BLaER1 treated with 17β-estradiol and CSF1 and Interleukin-3, amounts not matched to agents 10 nM and 100 nM (cell line): ENCODE results near the gene FIGN.

ENCODE experiments used
- H3K27ac ChIP-seq, 11 experiments: shearing (Covaris generic); formaldehyde crosslinking; 2 replicates each; pipeline ENCODE4 v1.8.1; 2022
- H3K27me3 ChIP-seq, 11 experiments: shearing (Covaris generic); formaldehyde crosslinking; 2 replicates each; pipeline ENCODE4 v1.8.1; 2022
- H3K36me3 ChIP-seq, 11 experiments: shearing (Covaris generic); formaldehyde crosslinking; 2 replicates each; pipeline ENCODE4 v1.8.1; 2022
- H3K4me1 ChIP-seq, 10 experiments: shearing (Covaris generic); formaldehyde crosslinking; 2 replicates each; pipeline ENCODE4 v1.8.1; 2022
- H3K4me2 ChIP-seq, 11 experiments: shearing (Covaris generic); formaldehyde crosslinking; 2 replicates each; pipeline ENCODE4 v1.8.1; 2022
- H3K4me3 ChIP-seq, 10 experiments: shearing (Covaris generic); formaldehyde crosslinking; 2 replicates each; pipeline ENCODE4 v1.8.1; 2022
- H3K9ac ChIP-seq, 11 experiments: shearing (Covaris generic); formaldehyde crosslinking; 2 replicates each; pipeline ENCODE4 v1.8.1; 2022
- H3K9me3 ChIP-seq, 11 experiments: shearing (Covaris generic); formaldehyde crosslinking; replicated peaks in 1 of 11; 2 replicates each; pipeline ENCODE4 v1.8.1; 2022
- H4K20me1 ChIP-seq, 11 experiments: shearing (Covaris generic); formaldehyde crosslinking; 2 replicates each; pipeline ENCODE4 v1.8.1; 2022
- Cebpa-rat ChIP-seq, 11 experiments: shearing (Covaris generic); IDR thresholded peaks; 2 replicates each; pipeline ENCODE4 v1.8.1; 2022

FIGN gene

DNA sequence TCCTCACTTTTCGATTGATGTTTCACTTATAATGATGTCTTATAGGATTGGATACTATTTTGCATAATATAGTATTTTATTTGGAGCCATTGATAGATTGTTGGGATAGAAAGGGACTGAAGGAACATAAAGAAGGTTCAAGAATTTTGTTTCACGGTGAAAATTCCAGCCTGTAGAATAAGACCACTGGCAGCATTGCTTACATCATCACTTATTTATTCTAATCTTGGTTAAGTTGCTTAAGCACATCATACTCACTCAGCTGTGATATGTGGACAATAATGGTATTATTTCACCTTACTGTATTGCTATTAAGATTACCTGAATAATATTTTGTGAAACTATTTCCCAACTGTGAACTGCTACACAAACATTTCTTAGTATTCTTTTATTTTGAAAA is 118.3 kb downstream of the FIGN start:
- no peak overlapping the region for H3K27ac ChIP-seq
- no peak overlapping the region for H3K9ac ChIP-seq
- no peak for TF ChIP-seq Cebpa-rat (IDR thresholded peaks at IDR 0.05)
- no peaks in the 10 kb centered on the region for H3K9me3 ChIP-seq
- H3K4me2 ChIP-seq, result no peak overlapping the region
- no peak overlapping the region for H3K4me3 ChIP-seq
- no peaks in the 10 kb centered on the region for H3K36me3 ChIP-seq
- H4K20me1 ChIP-seq, result no peaks in the 10 kb centered on the region
- no peaks in the 10 kb centered on the region for H3K27me3 ChIP-seq
- no peaks in the 10 kb centered on the region for H3K4me1 ChIP-seq

- Histone ChIP-seq H3K9ac (no peak overlapping the region), H3K4me2 (no peak overlapping the region), H3K4me3 (no peak overlapping the region), H3K9me3 (no peaks in the 10 kb centered on the region), H3K4me1 (no peaks in the 10 kb centered on the region), H4K20me1 (no peaks in the 10 kb centered on the region), H3K27ac (no peak overlapping the region), H3K36me3 (no peaks in the 10 kb centered on the region), H3K27me3 (no peaks in the 10 kb centered on the region)
- TF ChIP-seq Cebpa-rat (IDR thresholded peaks at IDR 0.05), result no peak
These were observed 122.5 kb downstream of the FIGN start for GRCh38 chr2:163613266-163613731.

DNA sequence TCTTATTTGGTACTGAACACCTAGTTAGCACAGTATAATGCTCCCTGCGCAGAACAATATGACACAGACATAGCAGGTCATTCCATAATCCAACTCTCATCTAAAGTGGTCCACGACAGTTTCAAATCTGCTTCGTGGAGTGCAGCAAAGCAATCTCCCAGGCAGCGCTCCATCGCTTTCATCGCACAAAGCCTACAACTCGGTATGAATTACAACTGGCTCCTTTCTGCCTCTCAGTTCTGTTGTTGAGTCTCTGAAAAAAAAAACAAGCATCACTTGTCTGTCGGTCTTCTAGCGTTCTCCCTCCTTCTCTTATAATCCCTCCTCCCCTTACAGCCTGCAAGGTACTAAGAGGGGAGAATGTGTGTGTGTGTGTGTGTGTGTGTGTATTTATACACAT is 123.5 kb downstream of the FIGN start:
- Histone ChIP-seq H3K4me3 (no peak overlapping the region), H3K4me1 (no peaks in the 10 kb centered on the region), H4K20me1 (no peaks in the 10 kb centered on the region), H3K9ac (no peak overlapping the region), H3K36me3 (no peaks in the 10 kb centered on the region), H3K4me2 (no peak overlapping the region), H3K9me3 (no peaks in the 10 kb centered on the region), H3K27me3 (no peaks in the 10 kb centered on the region), H3K27ac (no peak overlapping the region)
- TF ChIP-seq Cebpa-rat (IDR thresholded peaks at IDR 0.05), result no peak

DNA sequence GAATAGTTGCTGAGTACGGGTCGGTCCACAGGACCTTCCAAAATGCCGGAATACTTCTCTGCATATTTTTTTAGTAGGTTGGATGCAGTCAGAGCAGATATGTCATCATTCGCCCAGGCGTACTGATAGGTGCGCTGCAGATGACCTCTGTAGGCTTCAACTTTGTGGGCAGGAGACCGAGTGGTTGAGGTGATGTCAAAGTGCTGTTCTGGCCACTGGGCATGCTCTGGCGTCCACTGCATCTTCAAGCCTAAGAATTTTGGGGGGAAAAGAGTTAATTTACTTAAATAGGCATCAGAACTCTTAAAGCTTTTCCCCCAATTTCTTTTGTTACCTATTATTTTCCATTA is 124.3 kb downstream of the FIGN start:
- no peak overlapping the region for H3K4me2 ChIP-seq
- H3K4me3 ChIP-seq, result no peak overlapping the region

GRCh38 chr2:163610817-163611556 is 124.8 kb downstream of the FIGN start:
- H4K20me1 ChIP-seq, result no peaks in the 10 kb centered on the region
- no peaks in the 10 kb centered on the region for H3K27me3 ChIP-seq
- H3K9me3 ChIP-seq, result no peaks in the 10 kb centered on the region
- H3K4me2 ChIP-seq, result no peak overlapping the region
- no peak overlapping the region for H3K9ac ChIP-seq
- H3K27ac ChIP-seq, result no peak overlapping the region
- TF ChIP-seq Cebpa-rat (IDR thresholded peaks at IDR 0.05), result no peak
- no peak overlapping the region for H3K4me3 ChIP-seq
- no peaks in the 10 kb centered on the region for H3K36me3 ChIP-seq
- H3K4me1 ChIP-seq, result no peaks in the 10 kb centered on the region

More for the DNA sequence above, 124.3 kb downstream of the FIGN start:
- H3K27me3 ChIP-seq, result no peaks in the 10 kb centered on the region
- H3K27ac ChIP-seq, result no peak overlapping the region
- no peaks in the 10 kb centered on the region for H3K36me3 ChIP-seq
- H3K9ac ChIP-seq, result no peak overlapping the region
- TF ChIP-seq Cebpa-rat (IDR thresholded peaks at IDR 0.05), result no peak
- H4K20me1 ChIP-seq, result no peaks in the 10 kb centered on the region
- no peaks in the 10 kb centered on the region for H3K9me3 ChIP-seq
- H3K4me1 ChIP-seq, result no peaks in the 10 kb centered on the region

DNA sequence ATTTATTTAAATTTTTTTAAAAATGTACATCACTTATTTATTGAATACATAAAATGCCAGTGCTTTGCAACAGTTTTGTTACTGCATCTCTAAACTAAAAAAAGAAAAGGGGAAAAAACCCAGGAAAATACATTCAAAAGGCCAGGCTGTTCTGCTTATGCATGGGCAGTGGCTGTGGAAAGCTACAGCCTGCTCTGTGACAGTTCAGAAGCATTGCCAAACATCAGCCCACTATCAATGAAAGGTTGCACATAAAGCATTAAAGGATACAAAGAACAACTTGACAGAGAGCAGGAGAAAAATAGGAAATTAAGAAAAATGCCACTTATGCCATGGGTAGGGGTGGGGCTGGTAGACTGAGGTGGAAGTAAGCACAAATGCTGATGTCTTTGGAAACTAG is 128.2 kb downstream of the FIGN start:
- TF ChIP-seq Cebpa-rat (IDR thresholded peaks at IDR 0.05), result no peak
- no peaks in the 10 kb centered on the region for H3K27me3 ChIP-seq
- H4K20me1 ChIP-seq, result no peaks in the 10 kb centered on the region
- no peak overlapping the region for H3K9ac ChIP-seq
- H3K27ac ChIP-seq, result no peak overlapping the region
- H3K4me2 ChIP-seq, result no peak overlapping the region
- H3K4me1 ChIP-seq, result no peaks in the 10 kb centered on the region
- H3K9me3 ChIP-seq, result no peaks in the 10 kb centered on the region
- H3K4me3 ChIP-seq, result no peak overlapping the region
- H3K36me3 ChIP-seq, result no peaks in the 10 kb centered on the region

GRCh38 chr2:163606878-163607277 is 128.9 kb downstream of the FIGN start:
- no peak overlapping the region for H3K27ac ChIP-seq
- H3K4me3 ChIP-seq, result no peak overlapping the region

DNA sequence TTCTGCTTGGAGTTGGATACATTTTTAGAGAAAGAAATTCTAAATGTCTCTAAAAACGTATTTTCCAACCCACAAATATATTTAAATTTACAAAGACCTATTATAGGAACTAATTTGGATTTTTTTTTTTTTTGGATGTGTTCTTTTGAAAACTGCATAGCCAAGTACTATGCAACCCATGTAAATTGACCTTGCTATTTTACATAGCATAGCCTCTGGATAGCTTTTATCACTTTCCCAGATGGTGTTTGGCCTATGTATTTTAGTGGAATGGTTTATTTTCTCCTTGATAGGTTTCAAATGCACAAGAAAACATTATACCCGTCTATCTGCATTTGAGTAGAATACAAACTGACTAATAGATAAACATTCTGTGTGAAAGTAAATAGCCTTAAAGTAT is 130.0 kb downstream of the FIGN start:
- no peak overlapping the region for H3K4me3 ChIP-seq
- no peaks in the 10 kb centered on the region for H4K20me1 ChIP-seq
- no peaks in the 10 kb centered on the region for H3K9me3 ChIP-seq
- H3K27me3 ChIP-seq, result no peaks in the 10 kb centered on the region
- no peak overlapping the region for H3K4me2 ChIP-seq
- no peak overlapping the region for H3K27ac ChIP-seq
- no peak for TF ChIP-seq Cebpa-rat (IDR thresholded peaks at IDR 0.05)
- H3K4me1 ChIP-seq, result no peaks in the 10 kb centered on the region
- no peaks in the 10 kb centered on the region for H3K36me3 ChIP-seq
- H3K9ac ChIP-seq, result no peak overlapping the region

More at GRCh38 chr2:163606878-163607277, 128.9 kb downstream of the FIGN start:
- Histone ChIP-seq H4K20me1 (no peaks in the 10 kb centered on the region), H3K36me3 (no peaks in the 10 kb centered on the region), H3K9ac (no peak overlapping the region), H3K4me1 (no peaks in the 10 kb centered on the region), H3K9me3 (no peaks in the 10 kb centered on the region), H3K27me3 (no peaks in the 10 kb centered on the region), H3K4me2 (no peak overlapping the region)
- TF ChIP-seq Cebpa-rat (IDR thresholded peaks at IDR 0.05), result no peak

DNA sequence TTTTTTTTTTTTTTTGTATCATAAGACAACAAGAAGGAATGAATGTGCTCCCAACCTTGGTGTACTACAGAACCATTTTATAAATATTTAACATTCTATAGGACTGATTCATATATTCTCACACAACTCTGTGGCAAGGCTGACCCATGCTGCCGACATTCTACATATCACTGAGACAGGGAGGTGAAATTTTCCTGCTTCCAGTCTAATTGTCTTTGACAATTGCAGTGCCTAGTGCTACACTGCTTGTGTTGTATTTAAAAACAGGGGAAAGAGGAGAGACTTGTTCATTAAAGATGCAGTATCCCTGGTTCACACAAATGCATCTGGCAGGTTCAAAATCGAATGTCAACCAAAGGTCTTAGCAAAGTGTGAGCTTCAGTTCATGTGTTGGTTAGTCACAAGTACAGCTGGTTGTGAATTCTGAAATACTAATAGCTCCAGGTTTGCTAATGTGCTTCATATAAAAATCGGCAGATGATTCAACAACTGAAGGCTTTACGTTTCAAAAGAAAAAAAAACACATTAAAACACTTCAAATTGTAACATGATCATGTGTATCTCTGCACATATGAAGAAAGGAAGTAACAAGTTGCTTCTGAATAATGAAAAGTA is 130.8 kb downstream of the FIGN start:
- H3K27ac ChIP-seq, result no peak overlapping the region

GRCh38 chr2:163602196-163602595 is 133.6 kb downstream of the FIGN start:
- no peaks in the 10 kb centered on the region for H3K4me1 ChIP-seq

More for the DNA sequence above, 130.8 kb downstream of the FIGN start:
- H3K4me2 ChIP-seq, result no peak overlapping the region
- no peak for TF ChIP-seq Cebpa-rat (IDR thresholded peaks at IDR 0.05)
- H3K27me3 ChIP-seq, result no peaks in the 10 kb centered on the region
- no peaks in the 10 kb centered on the region for H3K36me3 ChIP-seq
- no peaks in the 10 kb centered on the region for H4K20me1 ChIP-seq
- no peak overlapping the region for H3K4me3 ChIP-seq
- no peak overlapping the region for H3K9ac ChIP-seq
- no peaks in the 10 kb centered on the region for H3K9me3 ChIP-seq
- no peaks in the 10 kb centered on the region for H3K4me1 ChIP-seq

More at GRCh38 chr2:163602196-163602595, 133.6 kb downstream of the FIGN start:
- H3K4me3 ChIP-seq, result no peak overlapping the region
- no peak for TF ChIP-seq Cebpa-rat (IDR thresholded peaks at IDR 0.05)
- H3K27me3 ChIP-seq, result no peaks in the 10 kb centered on the region
- no peaks in the 10 kb centered on the region for H3K9me3 ChIP-seq
- no peaks in the 10 kb centered on the region for H3K36me3 ChIP-seq
- no peak overlapping the region for H3K27ac ChIP-seq
- H3K9ac ChIP-seq, result no peak overlapping the region
- H4K20me1 ChIP-seq, result no peaks in the 10 kb centered on the region
- H3K4me2 ChIP-seq, result no peak overlapping the region
